Left lung (tissue), 10 donors: Measurements from ENCODE around the gene MGAT5. TPM values are rescaled to one million over a fixed set of nuclear protein-coding genes. Genes with fewer than 3 reads are reported as not detected.

Experiments
- ATAC-seq: fragments of 200-7000 bp; cut with Tn5 transposase; one replicate; pipeline ENCODE4 v1.9.1; 2020; ENCODE audit warnings: moderate library complexity
- DNase-seq, 4 donors: peaks; one replicate each; pipeline ENCODE4 v3.0.0-alpha.2; 2013 to 2020
- H3K27ac ChIP-seq, 2 donors: fragments of 200-600 bp; sonication (generic) in 1 of 2; one replicate each; pipeline versions ENCODE4 v1.5.0 to v1.8.0; 2020 to 2021
- H3K27me3 ChIP-seq, 2 donors: fragments of 200-600 bp; sonication (generic) in 1 of 2; one replicate each; pipeline versions ENCODE4 v1.5.0 to v1.8.0; 2020 to 2021
- H3K36me3 ChIP-seq, 2 donors: fragments of 200-600 bp; sonication (generic) in 1 of 2; one replicate each; pipeline versions ENCODE4 v1.5.0 to v1.8.0; 2020 to 2021
- H3K4me1 ChIP-seq, 2 donors: fragments of 200-600 bp; one replicate each; pipeline ENCODE4 v1.8.0; 2021
- H3K4me3 ChIP-seq, 2 donors: fragments of 200-600 bp; sonication (generic) in 1 of 2; one replicate each; pipeline versions ENCODE4 v1.5.0 to v1.8.0; 2020 to 2021; ENCODE audit warnings: mild to moderate bottlenecking in 1 of 2
- H3K9me3 ChIP-seq, 2 donors: fragments of 200-600 bp; sonication (generic) in 1 of 2; one replicate each; pipeline versions ENCODE4 v1.5.0 to v1.8.0; 2020 to 2021
- CTCF ChIP-seq, 2 donors: fragments of 200-600 bp; sonication (generic) in 1 of 2; IDR thresholded peaks; one replicate each; pipeline versions ENCODE4 v1.5.0 to v1.8.0; 2021; ENCODE audit warnings: antibody characterized with exemption in 2 of 2
- intact Hi-C, 2 donors: fragments of 100-400 bp; cut with DNase I; formaldehyde crosslinking; loops; one replicate each; pipeline versions ENCODE4 v1.11.2 to v1.14.2; 2022
- polyA plus RNA-seq, 6 donors: library from polyadenylated mRNA; unstranded; fragments of 120-200 nt; gene quantifications; one replicate each; pipeline ENCODE4 v1.2.1, GENCODE V29; 2013; ENCODE audit not compliant: insufficient read length in 6 of 6
- total RNA-seq, 2 donors: library from RNA; stranded (reverse); fragmentation: NEBNext Ultra II Directional; extraction: Animal tissue kit (Norgen Biotek cat#: 25700); gene quantifications; one replicate each; pipeline ENCODE4 v1.2.1, GENCODE V29; 2021
- donor health status: DM: no; HTN: yes; CAD: no.
- donor health status: DM: no; HTN: no; CAD: no.

MGAT5 gene
- total and polyA plus RNA-seq, 8 donors, result 24.5 to 57.0 (median 28.1) TPM

GRCh38 chr2:134482131-134482723, 228.4 kb downstream of the MGAT5 start:
- Histone ChIP-seq H3K9me3 (no peaks in the 10 kb centered on the region), H3K4me1 (no peaks in the 10 kb centered on the region), H3K36me3 (no peaks in the 10 kb centered on the region), H3K4me3 (no peak overlapping the region), H3K27me3 (no peaks in the 10 kb centered on the region), H3K27ac (no peak overlapping the region)
- ATAC-seq, result no peak
- intact Hi-C loops, result no loop called here
- TF ChIP-seq CTCF (IDR thresholded peaks at IDR 0.05), result no peak
- no peak for DNase-seq

DNA sequence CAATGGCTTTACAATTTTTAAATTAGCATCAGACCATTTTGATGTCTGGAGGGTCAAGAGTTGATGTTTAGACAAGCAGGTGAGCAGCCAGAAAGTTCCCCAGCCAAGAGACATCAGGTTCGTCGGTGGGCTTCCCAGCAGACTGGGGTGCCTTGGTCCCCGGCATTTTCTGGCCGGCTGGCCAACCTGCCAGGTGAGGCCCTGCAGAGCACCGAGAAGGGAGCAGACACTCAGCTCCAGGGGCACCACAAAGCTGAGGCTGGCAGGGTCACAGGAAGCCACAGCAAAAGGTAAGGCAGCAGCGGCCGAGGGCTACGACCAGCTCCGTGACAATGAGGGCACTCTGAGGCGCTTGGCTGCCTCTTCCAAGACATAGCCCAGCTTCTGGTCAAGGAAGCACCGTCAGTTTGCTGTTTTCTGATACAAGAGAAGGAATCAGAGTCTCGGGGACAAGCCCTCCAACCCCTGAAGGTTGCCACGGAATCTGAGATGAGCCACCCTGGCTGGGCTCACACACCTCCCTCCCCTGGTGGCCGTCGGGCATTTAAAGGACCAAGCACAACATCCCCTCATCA, 229.0 kb downstream of the MGAT5 start:
- intact Hi-C loops, result no loop called here
- DNase-seq (no peak), ATAC-seq (no peak)
- TF ChIP-seq CTCF (IDR thresholded peaks at IDR 0.05), result no peak
- Histone ChIP-seq H3K4me1 (no peaks in the 10 kb centered on the region), H3K4me3 (no peak overlapping the region), H3K27me3 (no peaks in the 10 kb centered on the region), H3K36me3 (no peaks in the 10 kb centered on the region), H3K9me3 (no peaks in the 10 kb centered on the region), H3K27ac (no peak overlapping the region)

- DNase-seq (no peak), ATAC-seq (no peak)
- Histone ChIP-seq H3K27me3 (no peaks in the 10 kb centered on the region), H3K4me1 (no peaks in the 10 kb centered on the region), H3K4me3 (no peak overlapping the region), H3K36me3 (no peaks in the 10 kb centered on the region), H3K27ac (no peak overlapping the region), H3K9me3 (no peaks in the 10 kb centered on the region)
- intact Hi-C loops, result no loop called here
- no peak for TF ChIP-seq CTCF (IDR thresholded peaks at IDR 0.05)
Observed at GRCh38 chr2:134489732-134490384, 236.0 kb downstream of the MGAT5 start.

GRCh38 chr2:134490559-134490958, 236.7 kb downstream of the MGAT5 start:
- Histone ChIP-seq H3K9me3 (no peaks in the 10 kb centered on the region), H3K4me1 (no peaks in the 10 kb centered on the region), H3K27ac (no peak overlapping the region), H3K36me3 (no peaks in the 10 kb centered on the region), H3K4me3 (no peak overlapping the region), H3K27me3 (no peaks in the 10 kb centered on the region)
- no peak for TF ChIP-seq CTCF (IDR thresholded peaks at IDR 0.05)
- no peak for ATAC-seq
- DNase-seq, result no peak
- intact Hi-C loops, result no loop called here

DNA sequence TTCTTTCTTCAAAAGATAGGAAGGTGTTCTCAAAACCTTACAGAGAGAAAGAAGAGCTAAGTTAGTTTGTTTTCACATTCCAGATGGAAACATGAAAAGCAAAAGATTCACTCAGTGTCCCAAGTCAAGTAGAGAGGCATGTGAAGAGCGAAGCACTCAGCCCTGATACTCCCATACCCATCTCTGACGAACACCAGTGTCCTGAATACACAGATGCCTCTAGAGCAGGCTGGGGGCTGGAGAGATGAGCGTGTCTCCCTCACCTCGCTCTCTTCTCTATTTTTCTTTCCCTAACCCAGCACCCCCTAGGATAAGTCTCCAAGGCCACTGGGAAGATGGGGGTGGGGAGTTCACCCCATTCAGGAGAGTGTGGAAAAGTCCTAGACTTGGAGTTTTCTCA, 237.2 kb downstream of the MGAT5 start:
- no peak for TF ChIP-seq CTCF (IDR thresholded peaks at IDR 0.05)
- Histone ChIP-seq H3K9me3 (no peaks in the 10 kb centered on the region), H3K4me3 (no peak overlapping the region), H3K36me3 (no peaks in the 10 kb centered on the region), H3K27me3 (no peaks in the 10 kb centered on the region), H3K27ac (no peak overlapping the region), H3K4me1 (no peaks in the 10 kb centered on the region)
- ATAC-seq (no peak), DNase-seq (no peak)
- intact Hi-C loops, result no loop called here
